ENCODE measurements around the gene UGT3A2.

DNA sequence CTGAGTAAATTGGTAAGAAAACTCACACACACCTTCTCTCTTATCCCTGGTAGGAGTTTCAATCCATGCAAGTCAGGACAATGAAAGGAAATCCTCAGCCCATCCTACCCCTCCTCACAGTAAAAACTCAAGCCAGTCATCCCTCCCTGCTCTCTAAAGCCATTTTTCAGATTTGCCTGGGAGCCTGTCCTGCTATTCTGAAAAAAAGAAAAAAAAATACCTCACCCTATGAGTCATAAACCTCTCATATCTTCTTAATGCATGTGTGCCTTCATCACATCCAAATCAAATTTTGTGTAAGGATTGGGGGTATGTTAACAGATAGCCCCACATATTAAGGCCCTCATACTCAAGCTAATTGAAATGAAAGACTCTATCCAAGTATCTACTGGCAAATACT lies 14.1 kb downstream of the UGT3A2 start:
- TF ChIP-seq POLR2AphosphoS5 (IDR thresholded peaks at IDR 0.05; ENCODE audit: low read depth, low read length) (no peak), REST (IDR thresholded peaks at IDR 0.05; ENCODE audit: insufficient read depth in 1 of 2, low read depth in 2 of 2, low read length in 1 of 2) (no peak), TCF7L2 (IDR thresholded peaks at IDR 0.05; ENCODE audit: low read depth, low read length) (no peak), SIN3A (IDR thresholded peaks at IDR 0.05; ENCODE audit: borderline replicate concordance, insufficient read depth, low read depth, low read length) (no peak)
- TF ChIP-seq, protein P1, sequence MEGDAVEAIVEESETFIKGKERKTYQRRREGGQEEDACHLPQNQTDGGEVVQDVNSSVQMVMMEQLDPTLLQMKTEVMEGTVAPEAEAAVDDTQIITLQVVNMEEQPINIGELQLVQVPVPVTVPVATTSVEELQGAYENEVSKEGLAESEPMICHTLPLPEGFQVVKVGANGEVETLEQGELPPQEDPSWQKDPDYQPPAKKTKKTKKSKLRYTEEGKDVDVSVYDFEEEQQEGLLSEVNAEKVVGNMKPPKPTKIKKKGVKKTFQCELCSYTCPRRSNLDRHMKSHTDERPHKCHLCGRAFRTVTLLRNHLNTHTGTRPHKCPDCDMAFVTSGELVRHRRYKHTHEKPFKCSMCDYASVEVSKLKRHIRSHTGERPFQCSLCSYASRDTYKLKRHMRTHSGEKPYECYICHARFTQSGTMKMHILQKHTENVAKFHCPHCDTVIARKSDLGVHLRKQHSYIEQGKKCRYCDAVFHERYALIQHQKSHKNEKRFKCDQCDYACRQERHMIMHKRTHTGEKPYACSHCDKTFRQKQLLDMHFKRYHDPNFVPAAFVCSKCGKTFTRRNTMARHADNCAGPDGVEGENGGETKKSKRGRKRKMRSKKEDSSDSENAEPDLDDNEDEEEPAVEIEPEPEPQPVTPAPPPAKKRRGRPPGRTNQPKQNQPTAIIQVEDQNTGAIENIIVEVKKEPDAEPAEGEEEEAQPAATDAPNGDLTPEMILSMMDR (IDR thresholded peaks at IDR 0.05): no peak

Data from Panc1 (cell line).